Cardiac atrium fibroblast (primary cell): ENCODE results near the gene KLRC4. TPM values are rescaled to one million over a fixed set of nuclear protein-coding genes. Genes with fewer than 3 reads are reported as not detected.

Source experiments
- total RNA-seq: library from RNA; depleted of rRNA; stranded (reverse); fragments of >200 nt; gene quantifications from 2 replicates; pipeline ENCODE4 v1.2.3, GENCODE V29; 2015

Gene KLRC4
- total RNA-seq = not detected in 2 replicates

GRCh38 chr12:10409392-10409791 lies at the start of gene KLRC4:
TSS of gene KLRC4 (minus strand) at chr12:10409757. CDS start at chr12:10409575, 182 bp downstream.

GRCh38 chr12:10453156-10453555 lies 43.6 kb upstream of the KLRC4 start, which contains the start of gene KLRC1:
TSS of gene KLRC1 (minus strand) at chr12:10453377. CDS start at chr12:10451156, 2,221 bp downstream.

GRCh38 chr12:10435816-10436215 lies 26.3 kb upstream of the KLRC4 start, which contains the start of gene KLRC2:
TSS of gene KLRC2 (minus strand) at chr12:10436010. CDS start at chr12:10435986, 24 bp downstream.

GRCh38 chr12:10420334-10420733 lies 10.8 kb upstream of the KLRC4 start, which contains the start of gene KLRC3:
TSS of gene KLRC3 (minus strand) at chr12:10420595. CDS start at chr12:10420550, 45 bp downstream.

GRCh38 chr12:10389904-10390303 lies 19.7 kb downstream of the KLRC4 start, which contains the start of gene KLRK1:
TSS of gene KLRK1 (minus strand) at chr12:10390041. CDS start at chr12:10388810, 1,231 bp downstream.

Other genes with a start within 250 kb of the KLRC4 start
- not detected in 2 replicates for gene OLR1, start 237.6 kb downstream of the KLRC4 start, total RNA-seq
- gene TMEM52B, start 230.7 kb downstream of the KLRC4 start, total RNA-seq = not detected in 2 replicates
- gene GABARAPL1, start 196.9 kb downstream of the KLRC4 start, total RNA-seq = 35.6 and 38.3 TPM in 2 replicates
- gene KLRD1, start 101.9 kb downstream of the KLRC4 start, total RNA-seq = not detected in 2 replicates
- not detected in 2 replicates for gene KLRK1, start 19.7 kb downstream of the KLRC4 start, total RNA-seq
- gene KLRC3, start 10.8 kb upstream of the KLRC4 start, total RNA-seq = not detected in 2 replicates
- not detected in 2 replicates for gene KLRC2, start 26.3 kb upstream of the KLRC4 start, total RNA-seq
- gene KLRC1, start 43.6 kb upstream of the KLRC4 start, total RNA-seq = not detected in 2 replicates
- gene EIF2S3B, start 96.1 kb upstream of the KLRC4 start, total RNA-seq = 0.49 and 0.54 TPM in 2 replicates
- gene MAGOHB, start 203.9 kb upstream of the KLRC4 start, total RNA-seq = 20.9 and 22.6 TPM in 2 replicates